Astrocyte (in vitro differentiated cells and primary cell): ENCODE measurements around the gene IGF2R. TPM values are rescaled to one million over a fixed set of nuclear protein-coding genes. Genes with fewer than 3 reads are reported as not detected.

Source experiments
- DNase-seq: peaks from one replicate; pipeline ENCODE4 v3.0.0-alpha.2; 2010; ENCODE audit warnings: low read depth
- FAIRE-seq: peaks from 2 replicates; lab custom pipeline; 2011; peaks lifted over from hg19 to GRCh38; lab: Jason Lieb, UNC
- H2AFZ ChIP-seq: 2 replicates; pipeline ENCODE4 v1.6.0; 2012; ENCODE audit warnings: low read depth, low read length, inconsistent platforms
- H3K27ac ChIP-seq: 2 replicates; pipeline ENCODE4 v1.5.1; 2011; ENCODE audit warnings: low read depth, low read length, inconsistent platforms
- H3K27me3 ChIP-seq: 2 replicates; pipeline ENCODE4 v1.6.0; 2011; ENCODE audit warnings: low read length, inconsistent platforms; ENCODE audit not compliant: insufficient read depth
- H3K36me3 ChIP-seq: 2 replicates; pipeline ENCODE4 v1.5.1; 2011; ENCODE audit warnings: low read length, inconsistent platforms; ENCODE audit not compliant: insufficient read depth
- H3K4me1 ChIP-seq: 2 replicates; pipeline ENCODE4 v1.5.1; 2011; ENCODE audit warnings: low read length, inconsistent platforms; ENCODE audit not compliant: insufficient read depth
- H3K4me2 ChIP-seq: 2 replicates; pipeline ENCODE4 v1.6.0; 2012; ENCODE audit warnings: low read length, inconsistent platforms
- H3K4me3 ChIP-seq: 2 replicates; pipeline ENCODE4 v1.5.1; 2011; ENCODE audit warnings: low read depth, mild to moderate bottlenecking, low read length, inconsistent platforms; ENCODE audit not compliant: insufficient read depth
- H3K79me2 ChIP-seq: 2 replicates; pipeline ENCODE4 v1.6.0; 2012; ENCODE audit warnings: mild to moderate bottlenecking, low read length, inconsistent platforms; ENCODE audit not compliant: insufficient read depth
- H3K9ac ChIP-seq: 2 replicates; pipeline ENCODE4 v1.6.0; 2012; ENCODE audit warnings: mild to moderate bottlenecking, low read length, inconsistent platforms
- H3K9me3 ChIP-seq: 2 replicates; pipeline ENCODE4 v1.5.1; 2012; ENCODE audit warnings: low read depth, mild to moderate bottlenecking, low read length, inconsistent platforms; ENCODE audit not compliant: insufficient read depth
- H4K20me1 ChIP-seq: 2 replicates; pipeline ENCODE4 v1.6.0; 2012; ENCODE audit warnings: low read length, inconsistent platforms; ENCODE audit not compliant: insufficient read depth
- H3K27ac Mint-ChIP-seq: one replicate; pipeline ENCODE4 v1.8.0; 2021; ENCODE audit warnings: mild to moderate bottlenecking, mixed read lengths; ENCODE audit not compliant: unreplicated experiment
- H3K27me3 Mint-ChIP-seq: one replicate; pipeline ENCODE4 v1.8.0; 2021; ENCODE audit warnings: low read depth, mixed read lengths; ENCODE audit not compliant: unreplicated experiment
- H3K36me3 Mint-ChIP-seq: one replicate; pipeline ENCODE4 v1.8.0; 2021; ENCODE audit warnings: low read depth, mixed read lengths; ENCODE audit not compliant: unreplicated experiment
- H3K4me1 Mint-ChIP-seq: one replicate; pipeline ENCODE4 v1.8.0; 2021; ENCODE audit warnings: low read depth, mixed read lengths; ENCODE audit not compliant: unreplicated experiment
- H3K4me3 Mint-ChIP-seq: one replicate; pipeline ENCODE4 v1.8.0; 2021; ENCODE audit warnings: mild to moderate bottlenecking, moderate library complexity, mixed read lengths; ENCODE audit not compliant: unreplicated experiment
- H3K9me3 Mint-ChIP-seq: one replicate; pipeline ENCODE4 v1.8.0; 2021; ENCODE audit warnings: mild to moderate bottlenecking, mixed read lengths; ENCODE audit not compliant: unreplicated experiment
- EZH2 ChIP-seq: IDR thresholded peaks from 2 replicates; pipeline ENCODE4 v1.6.1; 2012; ENCODE audit warnings: mild to moderate bottlenecking, low read length, inconsistent platforms; ENCODE audit not compliant: insufficient read depth
- total RNA-seq: library from RNA; stranded (reverse); gene quantifications from 2 replicates; pipeline ENCODE4 v1.2.1, GENCODE V29; 2021
- TF ChIP-seq, protein P1 (sequence below): IDR thresholded peaks from 2 replicates; pipeline ENCODE4 v1.5.1; 2011; ENCODE audit warnings: low read depth, mild to moderate bottlenecking, inconsistent platforms, low read length, moderate library complexity; ENCODE audit not compliant: insufficient read depth

IGF2R gene
- total RNA-seq, 1 donor from 2014 or later, result 173 TPM

- Mint-ChIP-seq H3K4me3 (peak overlapping the region; percentile 6), H3K27ac (peak overlapping the region; percentile 88), H3K4me1 (peaks cover 34% of the 10 kb centered on the region), H3K27me3 (no peaks in the 10 kb centered on the region), H3K36me3 (peaks cover 7% of the 10 kb centered on the region), H3K9me3 (no peaks in the 10 kb centered on the region)
- Histone ChIP-seq H3K36me3 (peaks cover 28% of the 10 kb centered on the region), H2AFZ (no peak overlapping the region), H3K4me1 (peaks cover 21% of the 10 kb centered on the region), H4K20me1 (peaks cover 12% of the 10 kb centered on the region), H3K4me2 (no peak overlapping the region), H3K9me3 (no peaks in the 10 kb centered on the region), H3K4me3 (no peak overlapping the region), H3K27me3 (no peaks in the 10 kb centered on the region), H3K9ac (no peak overlapping the region), H3K27ac (peak overlapping the region; percentile 17), H3K79me2 (no peaks in the 10 kb centered on the region)
- TF ChIP-seq EZH2, result no peak
- TF ChIP-seq, protein P1, sequence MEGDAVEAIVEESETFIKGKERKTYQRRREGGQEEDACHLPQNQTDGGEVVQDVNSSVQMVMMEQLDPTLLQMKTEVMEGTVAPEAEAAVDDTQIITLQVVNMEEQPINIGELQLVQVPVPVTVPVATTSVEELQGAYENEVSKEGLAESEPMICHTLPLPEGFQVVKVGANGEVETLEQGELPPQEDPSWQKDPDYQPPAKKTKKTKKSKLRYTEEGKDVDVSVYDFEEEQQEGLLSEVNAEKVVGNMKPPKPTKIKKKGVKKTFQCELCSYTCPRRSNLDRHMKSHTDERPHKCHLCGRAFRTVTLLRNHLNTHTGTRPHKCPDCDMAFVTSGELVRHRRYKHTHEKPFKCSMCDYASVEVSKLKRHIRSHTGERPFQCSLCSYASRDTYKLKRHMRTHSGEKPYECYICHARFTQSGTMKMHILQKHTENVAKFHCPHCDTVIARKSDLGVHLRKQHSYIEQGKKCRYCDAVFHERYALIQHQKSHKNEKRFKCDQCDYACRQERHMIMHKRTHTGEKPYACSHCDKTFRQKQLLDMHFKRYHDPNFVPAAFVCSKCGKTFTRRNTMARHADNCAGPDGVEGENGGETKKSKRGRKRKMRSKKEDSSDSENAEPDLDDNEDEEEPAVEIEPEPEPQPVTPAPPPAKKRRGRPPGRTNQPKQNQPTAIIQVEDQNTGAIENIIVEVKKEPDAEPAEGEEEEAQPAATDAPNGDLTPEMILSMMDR, result no peak
- DNase-seq, result no peak
- no peak for FAIRE-seq
Measured at GRCh38 chr6:160027931-160028330, 59.0 kb downstream of the IGF2R start.

- Mint-ChIP-seq H3K9me3 (no peaks in the 10 kb centered on the region), H3K4me1 (peaks cover 34% of the 10 kb centered on the region), H3K27me3 (no peaks in the 10 kb centered on the region), H3K36me3 (peaks cover 7% of the 10 kb centered on the region), H3K4me3 (peak overlapping the region; percentile 58), H3K27ac (peak overlapping the region; percentile 88)
- Histone ChIP-seq H3K27ac (peak overlapping the region; percentile 17), H3K79me2 (no peaks in the 10 kb centered on the region), H3K9ac (no peak overlapping the region), H2AFZ (no peak overlapping the region), H3K4me3 (no peak overlapping the region), H3K9me3 (no peaks in the 10 kb centered on the region), H3K4me2 (no peak overlapping the region), H4K20me1 (peaks cover 9% of the 10 kb centered on the region), H3K4me1 (peaks cover 21% of the 10 kb centered on the region), H3K27me3 (no peaks in the 10 kb centered on the region), H3K36me3 (peaks cover 30% of the 10 kb centered on the region)
- FAIRE-seq (no peak), DNase-seq (no peak)
- TF ChIP-seq EZH2, result no peak
- TF ChIP-seq, protein P1, result no peak
Measured at GRCh38 chr6:160028487-160029275, 59.8 kb downstream of the IGF2R start.

GRCh38 chr6:160029525-160029924 is 60.6 kb downstream of the IGF2R start:
- no peak for TF ChIP-seq EZH2
- TF ChIP-seq, protein P1, result no peak
- H4K20me1 ChIP-seq, result peaks cover 4% of the 10 kb centered on the region
- H3K27ac ChIP-seq, result peak overlapping the region; percentile 76
- H3K4me3 ChIP-seq, result no peak overlapping the region
- H3K79me2 ChIP-seq, result no peaks in the 10 kb centered on the region
- H3K27me3 ChIP-seq, result no peaks in the 10 kb centered on the region
- no peak overlapping the region for H2AFZ ChIP-seq
- no peak overlapping the region for H3K4me3 Mint-ChIP-seq
- peaks cover 21% of the 10 kb centered on the region for H3K4me1 ChIP-seq
- H3K27ac Mint-ChIP-seq, result peak overlapping the region; percentile 98
- H3K9me3 Mint-ChIP-seq, result no peaks in the 10 kb centered on the region
- H3K9me3 ChIP-seq, result no peaks in the 10 kb centered on the region
- H3K4me1 Mint-ChIP-seq, result peaks cover 34% of the 10 kb centered on the region
- FAIRE-seq (no peak), DNase-seq (no peak)
- no peaks in the 10 kb centered on the region for H3K27me3 Mint-ChIP-seq
- H3K9ac ChIP-seq, result peak overlapping the region; percentile 64
- H3K36me3 Mint-ChIP-seq, result peaks cover 7% of the 10 kb centered on the region
- peaks cover 33% of the 10 kb centered on the region for H3K36me3 ChIP-seq
- H3K4me2 ChIP-seq, result peak overlapping the region; percentile 78
